KOPT-K1 (cell line): ENCODE data around the gene TAF4.

Source experiments
- H3K27ac ChIP-seq: fragments of 200-600 bp; sonication (generic); 2 replicates; pipeline ENCODE4 v1.5.1; 2016; ENCODE audit warnings: antibody characterized with exemption, mild to moderate bottlenecking, low read depth, low read length; ENCODE audit not compliant: poor library complexity, severe bottlenecking
- H3K36me3 ChIP-seq: fragments of 200-600 bp; sonication (generic); 2 replicates; pipeline ENCODE4 v1.5.1; 2017; ENCODE audit warnings: antibody characterized with exemption, mild to moderate bottlenecking, low read length, moderate library complexity; ENCODE audit not compliant: insufficient read depth
- H3K9me3 ChIP-seq: fragments of 200-600 bp; sonication (generic); 2 replicates; pipeline ENCODE4 v1.5.1; 2017; ENCODE audit warnings: antibody characterized with exemption, low read length, mild to moderate bottlenecking; ENCODE audit not compliant: insufficient read depth, poor library complexity, severe bottlenecking

TAF4 gene

DNA sequence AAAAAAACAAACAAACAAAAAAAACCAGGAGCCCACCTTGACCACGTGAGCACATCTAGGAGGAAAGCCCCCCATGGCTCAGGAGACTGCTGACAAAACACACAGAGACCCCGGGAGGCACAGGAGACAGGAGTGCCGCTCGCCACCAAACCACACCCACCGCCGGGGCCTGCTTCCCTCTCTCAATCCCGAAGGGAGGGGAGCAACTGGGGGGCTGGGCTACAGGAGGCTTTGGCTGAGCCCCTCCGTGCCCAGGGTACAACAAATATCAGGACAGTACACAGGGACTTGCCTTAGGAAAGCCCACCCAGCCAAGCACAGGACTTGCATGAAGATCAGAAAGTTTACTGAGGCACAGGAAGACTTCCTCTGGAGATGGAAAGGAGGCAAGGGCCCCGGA lies 102.5 kb downstream of the TAF4 start:
- Histone ChIP-seq H3K36me3 (no peaks in the 10 kb centered on the region), H3K9me3 (no peaks in the 10 kb centered on the region), H3K27ac (no peak overlapping the region)

DNA sequence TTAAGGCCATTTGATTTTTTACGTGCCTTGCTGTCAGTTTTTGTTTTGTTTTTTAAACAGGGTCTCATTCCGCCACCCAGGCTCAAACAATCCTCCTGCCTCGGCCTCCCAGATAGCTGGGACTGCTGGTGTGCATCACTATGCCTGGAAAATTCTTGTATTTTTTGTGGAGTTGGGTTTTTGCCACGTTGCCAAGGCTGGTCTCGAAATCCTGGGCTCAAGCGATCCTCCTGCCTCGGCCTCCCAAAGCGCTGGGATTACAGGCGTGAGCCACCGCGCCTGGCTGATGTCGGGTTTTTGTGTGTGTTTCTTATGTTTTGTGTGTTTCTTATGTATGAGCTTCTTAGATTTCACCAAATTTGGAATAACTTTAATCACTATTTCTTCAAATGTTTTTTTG lies 104.8 kb downstream of the TAF4 start:
- H3K9me3 ChIP-seq = no peaks in the 10 kb centered on the region
- no peaks in the 10 kb centered on the region for H3K36me3 ChIP-seq

DNA sequence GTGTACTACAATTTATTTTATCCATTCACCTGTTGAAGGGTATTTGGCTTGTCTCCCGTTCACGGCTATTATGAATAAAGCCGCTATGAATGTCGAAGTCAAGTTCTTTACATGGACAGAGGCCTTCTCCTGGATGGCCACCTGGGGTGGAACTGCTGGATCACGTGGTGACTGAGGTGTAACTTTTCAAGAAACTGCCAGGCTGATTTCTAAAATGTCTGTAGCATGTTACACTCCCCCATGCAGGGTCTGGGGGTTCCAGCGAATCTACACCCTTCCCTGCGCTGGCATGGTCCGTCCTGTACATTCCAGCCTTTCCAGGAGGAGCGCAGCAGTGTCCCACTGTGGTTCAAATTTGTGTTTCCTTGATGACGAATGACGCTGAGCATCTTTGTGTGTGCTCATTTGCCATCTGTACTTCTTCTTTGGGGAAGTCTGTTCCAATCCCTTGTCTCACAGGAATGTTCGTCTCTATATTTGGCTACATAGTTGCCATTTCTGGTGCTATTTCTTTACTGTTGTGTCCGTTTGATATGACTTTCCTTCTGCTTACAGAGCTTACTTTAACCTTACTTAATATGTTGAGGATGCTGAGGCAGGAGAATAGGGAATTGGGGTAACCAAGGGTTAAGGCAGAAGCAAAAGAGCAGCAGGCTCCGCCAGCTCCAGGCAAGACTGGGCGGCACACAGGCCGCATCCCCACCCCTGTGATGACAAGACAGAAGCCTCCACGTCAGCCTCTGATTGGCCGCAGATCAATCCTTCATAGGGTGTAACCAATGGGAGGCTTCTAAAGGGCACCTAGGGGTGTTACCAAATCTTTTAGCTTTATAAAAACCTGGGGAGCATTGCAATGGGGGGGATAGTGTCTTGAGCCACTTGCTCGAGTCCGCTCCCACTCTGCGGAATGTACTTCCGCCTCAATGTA lies 106.6 kb downstream of the TAF4 start:
- H3K9me3 ChIP-seq = no peaks in the 10 kb centered on the region
- H3K27ac ChIP-seq = no peak overlapping the region
- no peaks in the 10 kb centered on the region for H3K36me3 ChIP-seq

More for the DNA sequence above, 104.8 kb downstream of the TAF4 start:
- no peak overlapping the region for H3K27ac ChIP-seq

DNA sequence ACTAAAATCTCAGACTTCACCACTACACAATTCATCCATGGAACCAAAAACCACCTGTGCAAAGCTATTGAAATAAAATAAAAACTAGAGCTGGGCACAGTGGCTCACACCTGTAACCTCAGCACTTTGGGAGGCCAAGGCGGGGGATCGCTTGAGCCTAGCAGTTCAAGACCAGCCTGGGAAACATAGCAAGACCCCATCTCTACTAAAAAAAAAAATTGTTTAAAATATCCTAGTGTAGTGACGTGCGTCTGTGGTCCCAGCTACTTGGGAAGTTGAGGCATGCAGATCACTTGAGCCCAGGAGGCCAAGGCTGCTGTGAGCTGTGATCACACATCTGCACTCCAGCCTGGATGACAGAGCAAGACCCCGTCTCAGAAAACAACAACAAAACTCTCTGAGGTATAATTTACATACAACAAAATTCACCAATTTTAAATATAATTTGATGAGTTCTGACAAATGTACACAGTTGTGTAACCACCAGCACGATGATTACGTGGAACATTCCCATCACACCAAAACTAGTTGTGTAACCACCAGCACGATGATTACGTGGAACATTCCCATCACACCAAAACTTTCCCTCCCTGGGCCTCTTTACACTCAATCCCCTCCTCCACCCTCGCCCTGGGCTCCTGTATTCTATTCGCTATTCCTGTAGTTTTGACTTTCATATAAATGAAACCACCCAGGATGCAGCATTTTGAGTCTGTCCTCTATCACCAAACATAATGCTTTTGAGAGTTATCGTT lies 107.5 kb downstream of the TAF4 start:
- Histone ChIP-seq H3K9me3 (no peaks in the 10 kb centered on the region), H3K27ac (no peak overlapping the region)

DNA sequence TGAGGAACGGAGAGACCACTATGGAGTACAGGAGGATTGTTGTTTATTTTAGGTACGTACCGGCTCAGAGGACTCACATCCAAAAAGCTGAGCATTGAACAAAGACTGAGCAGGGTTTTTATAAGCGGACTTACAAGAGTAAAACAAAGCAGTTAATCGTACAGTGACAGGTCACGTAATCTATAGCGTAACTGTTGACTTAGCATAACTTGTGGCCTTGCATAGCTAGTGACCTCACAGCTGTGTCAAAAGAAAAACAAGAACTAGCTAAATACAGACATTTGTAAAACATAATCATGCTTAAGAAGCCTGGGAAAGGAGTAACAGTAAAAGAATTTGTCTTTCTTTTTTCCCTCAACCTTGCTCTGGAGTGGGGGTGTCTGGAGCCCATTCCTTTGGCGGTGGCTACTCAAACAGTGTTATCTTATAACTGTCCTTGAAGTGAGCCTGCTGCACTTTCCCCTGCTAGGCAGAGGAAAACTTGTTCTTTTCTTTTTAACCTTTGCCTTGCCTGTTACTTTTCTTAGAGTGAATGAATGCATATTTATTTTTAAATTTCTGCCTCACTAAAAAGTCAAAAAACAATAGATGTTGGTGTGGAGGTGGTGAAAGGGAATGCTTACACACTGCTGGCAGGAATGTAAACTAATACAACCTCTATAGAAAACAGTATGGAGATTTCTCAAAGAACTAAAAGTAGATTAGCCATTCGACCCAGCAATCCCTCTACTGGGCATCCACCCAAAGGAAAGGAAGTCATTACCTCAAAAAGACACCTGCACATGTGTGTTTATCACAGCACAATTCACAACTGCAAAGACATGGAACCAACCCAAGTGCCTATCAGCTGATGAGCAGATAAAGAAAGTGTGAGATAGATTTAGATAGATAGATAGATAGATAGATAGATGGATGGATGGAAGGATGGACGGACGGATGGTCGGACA lies 109.0 kb downstream of the TAF4 start:
- H3K36me3 ChIP-seq = no peaks in the 10 kb centered on the region
- no peak overlapping the region for H3K27ac ChIP-seq
- no peaks in the 10 kb centered on the region for H3K9me3 ChIP-seq

More for the DNA sequence above, 107.5 kb downstream of the TAF4 start:
- no peaks in the 10 kb centered on the region for H3K36me3 ChIP-seq

DNA sequence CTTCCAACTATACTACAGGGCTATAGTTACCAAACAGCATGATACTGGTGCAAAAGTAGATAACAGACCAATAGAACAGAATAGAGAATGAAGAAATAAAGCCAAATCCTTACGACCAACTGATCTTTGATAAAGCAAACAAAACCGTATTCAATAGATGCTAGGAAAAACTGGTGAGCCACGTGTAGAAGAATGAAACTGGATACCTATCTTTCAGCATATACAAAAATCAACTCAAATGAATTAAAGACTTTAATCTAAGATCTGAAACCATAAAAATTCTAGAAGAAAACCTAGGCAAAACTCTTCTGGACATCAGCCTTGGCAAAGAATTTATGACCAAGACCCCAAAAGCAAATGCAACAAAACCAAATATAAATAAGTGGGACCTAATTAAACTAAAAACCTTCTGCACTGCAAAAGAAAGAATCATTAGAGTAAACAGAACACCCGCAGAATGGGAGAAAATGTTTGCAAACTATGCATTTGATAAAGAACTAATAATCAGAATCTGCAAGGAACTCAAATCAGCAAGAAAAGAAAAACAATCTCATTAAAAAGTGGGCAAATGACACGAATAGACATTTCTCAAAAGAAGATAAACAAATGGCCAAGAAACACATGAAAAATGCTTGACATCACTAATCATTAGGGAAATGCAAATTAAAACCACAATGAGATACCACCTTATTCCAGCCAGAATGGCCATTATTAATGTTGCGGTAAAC lies 109.8 kb downstream of the TAF4 start:
- Histone ChIP-seq H3K9me3 (no peaks in the 10 kb centered on the region), H3K36me3 (no peaks in the 10 kb centered on the region), H3K27ac (no peak overlapping the region)

DNA sequence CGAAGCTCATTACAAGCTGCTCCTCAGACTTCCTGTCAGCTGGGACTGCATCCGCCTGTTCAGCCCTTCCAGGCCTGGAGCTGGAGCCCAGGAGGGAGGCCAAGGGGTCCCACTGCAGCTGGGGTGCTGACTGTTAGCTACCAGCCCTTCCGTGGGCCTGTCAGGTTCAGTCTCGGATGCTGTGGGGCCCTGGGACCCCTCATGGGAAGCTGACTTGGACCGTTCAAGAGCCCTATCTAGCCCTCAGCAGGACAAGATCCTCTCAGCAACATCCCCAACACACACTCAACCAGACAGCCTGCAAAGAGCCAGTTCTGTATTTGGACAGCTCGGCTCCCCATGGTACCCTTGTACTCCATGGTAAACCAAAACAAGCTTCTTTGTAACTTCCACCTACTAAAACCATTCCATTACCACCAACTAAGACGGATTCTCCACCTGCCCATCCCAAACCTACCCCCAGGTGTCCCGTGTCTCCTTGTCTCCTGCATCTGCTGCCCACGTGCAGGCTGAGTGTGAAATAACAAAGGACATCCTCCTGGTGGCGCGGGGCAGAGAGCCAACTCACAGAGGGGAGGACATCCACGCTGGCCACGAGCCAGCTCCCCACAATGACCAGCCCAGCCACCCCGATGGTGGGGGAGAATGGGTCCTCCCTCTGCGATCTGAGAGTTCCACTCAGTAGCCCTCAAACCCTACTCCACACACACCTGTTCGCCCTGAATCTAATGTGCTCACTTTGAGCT lies 111.2 kb downstream of the TAF4 start:
- no peak overlapping the region for H3K27ac ChIP-seq
- H3K36me3 ChIP-seq = no peaks in the 10 kb centered on the region
- H3K9me3 ChIP-seq = no peaks in the 10 kb centered on the region

DNA sequence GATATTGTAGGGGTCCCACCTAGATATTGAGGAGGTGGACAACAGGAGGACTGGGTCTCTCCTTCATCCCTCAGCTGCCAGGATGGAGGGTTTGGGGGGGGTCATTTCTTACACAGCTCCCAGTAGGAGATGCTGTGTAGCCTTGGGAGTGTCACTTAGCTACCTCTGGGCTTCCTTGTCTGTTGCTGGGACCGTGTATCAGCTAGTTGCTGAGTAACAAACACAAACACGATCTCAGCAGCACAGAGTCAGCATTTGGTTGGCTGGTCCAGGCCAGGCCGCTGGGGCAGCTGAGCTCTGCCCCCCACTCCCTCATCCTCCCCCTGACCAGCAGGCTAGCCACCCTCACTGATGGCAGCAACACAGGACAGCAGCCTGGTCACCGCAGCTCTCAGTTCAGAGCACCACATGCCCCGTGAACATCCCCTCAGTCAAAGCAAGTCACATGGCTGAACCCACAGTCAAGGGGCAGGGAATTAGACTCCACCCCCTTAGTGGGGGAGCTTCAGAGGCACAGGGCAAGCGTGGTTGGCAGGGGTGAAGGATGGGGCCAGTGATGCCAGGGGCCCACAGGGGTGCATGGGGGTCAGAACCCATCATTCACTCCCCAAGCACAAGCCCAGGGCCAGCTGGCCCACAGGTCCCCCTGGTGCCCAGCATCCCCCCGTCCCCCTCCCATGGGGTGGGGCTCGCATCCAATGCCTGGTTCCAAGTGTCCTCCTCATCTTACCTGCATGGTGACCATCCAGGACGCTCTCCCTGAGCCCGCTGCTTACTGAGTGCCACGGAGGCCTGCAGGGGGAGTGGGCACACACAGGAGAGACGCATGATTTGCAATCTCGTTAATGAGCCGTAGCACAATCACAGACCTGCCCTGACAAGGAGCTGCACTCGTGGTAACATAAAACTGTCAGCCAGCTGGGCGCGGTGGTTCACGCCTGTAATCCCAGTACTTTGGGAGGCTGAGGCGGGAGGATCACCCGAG lies 112.4 kb downstream of the TAF4 start:
- H3K27ac ChIP-seq = no peak overlapping the region
- no peaks in the 10 kb centered on the region for H3K36me3 ChIP-seq
- no peaks in the 10 kb centered on the region for H3K9me3 ChIP-seq

DNA sequence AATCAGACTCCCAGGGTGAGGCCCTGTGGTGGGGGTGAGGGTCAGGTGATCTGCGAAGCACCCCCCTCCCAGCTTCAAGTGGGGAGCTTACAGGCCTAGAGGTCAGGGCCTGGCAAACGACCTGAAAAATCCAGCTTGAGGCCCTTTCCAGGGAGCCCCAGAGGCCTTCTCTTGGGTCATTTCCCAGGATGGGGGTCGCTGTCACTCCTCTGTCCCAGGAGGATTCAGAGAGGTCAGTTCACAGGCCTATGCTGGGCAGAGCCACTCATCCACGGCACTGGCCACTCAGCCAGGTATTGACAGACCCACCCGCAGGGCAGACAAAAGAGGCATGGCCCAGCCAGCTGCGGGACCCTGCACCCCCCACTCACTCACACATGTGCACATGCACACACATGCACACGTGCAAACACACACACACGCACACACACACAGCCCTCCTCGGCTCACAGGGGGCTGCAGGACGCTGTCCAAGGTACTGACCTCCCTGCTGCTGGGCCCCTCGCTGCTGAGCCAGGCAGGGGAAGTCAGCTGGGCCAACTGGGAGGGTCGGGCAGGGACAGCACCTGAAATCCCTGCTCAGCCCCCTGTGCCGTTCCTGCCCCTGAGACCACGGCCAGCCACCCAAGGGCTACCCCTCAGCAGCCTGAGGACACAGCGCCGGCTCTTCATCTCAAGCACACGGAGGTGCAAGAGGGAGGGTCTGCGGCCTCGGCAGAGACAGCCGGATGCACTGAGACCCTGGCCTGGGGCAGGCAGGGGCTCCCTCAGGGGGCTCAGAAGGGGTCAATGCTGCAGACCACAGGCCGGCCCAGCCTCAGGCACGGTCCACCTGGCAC lies 113.8 kb downstream of the TAF4 start:
- H3K27ac ChIP-seq = no peak overlapping the region
- no peaks in the 10 kb centered on the region for H3K9me3 ChIP-seq
- H3K36me3 ChIP-seq = no peaks in the 10 kb centered on the region

DNA sequence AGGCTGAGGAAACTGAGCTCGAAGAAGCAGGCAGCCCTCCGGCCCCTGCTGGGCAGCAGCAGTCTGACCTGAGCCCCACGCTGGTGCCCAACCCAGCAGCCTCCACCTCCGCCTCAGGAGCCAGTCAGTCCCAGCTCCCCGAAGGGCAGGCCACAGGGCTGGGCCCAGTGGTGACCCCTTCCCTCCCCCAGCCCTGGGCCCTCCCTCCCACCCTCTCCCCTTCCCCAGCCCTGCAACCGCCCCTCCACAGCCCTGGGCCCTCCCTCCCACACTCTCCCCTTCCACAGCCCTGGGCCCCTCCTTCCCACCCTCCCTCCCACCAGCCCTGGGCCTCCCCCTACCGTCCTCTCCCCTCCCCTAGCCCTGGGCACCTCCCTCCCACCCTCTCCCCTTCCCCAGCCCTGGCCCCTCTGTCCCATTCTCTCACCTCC lies 115.0 kb downstream of the TAF4 start:
- Histone ChIP-seq H3K27ac (no peak overlapping the region), H3K36me3 (no peaks in the 10 kb centered on the region), H3K9me3 (no peaks in the 10 kb centered on the region)

DNA sequence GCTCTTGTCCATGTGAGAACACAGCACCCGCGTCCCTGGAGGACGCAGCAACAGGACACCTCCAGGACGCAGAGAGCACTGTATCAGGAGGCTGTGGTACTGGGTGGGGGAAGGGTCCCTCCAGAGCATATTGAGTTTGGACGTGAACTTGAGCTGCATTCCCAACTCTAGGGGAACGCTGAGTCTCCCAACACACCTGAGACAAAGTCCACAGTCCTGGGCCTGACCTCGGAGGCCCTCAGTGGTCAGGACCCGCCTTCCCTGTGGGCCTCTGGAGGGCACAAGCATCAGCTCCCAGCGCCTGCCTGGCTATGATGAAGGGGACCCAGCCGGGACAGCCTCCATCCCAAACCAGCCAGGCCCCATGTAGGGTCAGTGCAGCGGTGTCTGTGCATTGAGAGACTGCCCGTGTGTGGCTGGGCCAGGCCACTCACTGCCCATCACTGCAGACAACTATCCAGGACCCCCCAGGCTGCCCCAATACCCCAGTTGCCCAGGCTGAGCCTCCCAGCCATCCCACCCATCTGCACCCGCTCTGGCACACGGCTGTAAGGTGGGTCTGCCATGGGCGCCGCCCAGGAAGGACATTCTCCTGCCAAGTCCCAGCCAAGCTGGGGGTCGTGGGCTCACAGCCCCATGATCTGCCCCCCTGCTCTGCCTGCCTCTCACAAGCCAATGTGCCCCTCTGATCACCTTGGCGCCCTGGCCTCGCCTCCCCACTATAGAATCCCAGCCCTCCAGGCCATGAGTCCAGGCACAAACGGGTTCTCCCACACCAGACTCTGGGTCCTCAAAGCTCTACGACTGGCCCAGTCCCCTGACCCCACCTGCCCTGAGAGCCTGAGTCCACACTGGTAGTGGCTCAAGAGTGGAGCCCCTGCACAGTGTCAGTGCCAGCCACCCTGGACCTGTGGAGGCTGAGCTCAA lies 115.7 kb downstream of the TAF4 start:
- no peaks in the 10 kb centered on the region for H3K36me3 ChIP-seq
- H3K27ac ChIP-seq = no peak overlapping the region
- H3K9me3 ChIP-seq = no peaks in the 10 kb centered on the region
